NOMO-1 treated with DMSO at 0.1 percent for 48 hours (cell line): Measurements from ENCODE around the gene NLRC5.
"Not testable (repeated sequence)": the region's sequence is repeated elsewhere in the genome, so short reads cannot be mapped to it uniquely, and the experiment has no call there.

Experiments used
- DNase-seq: peaks from one replicate; lab custom pipeline; 2025; ENCODE audit not compliant: unreplicated experiment; lab: John Stamatoyannopoulos, UW

NLRC5 gene

DNA sequence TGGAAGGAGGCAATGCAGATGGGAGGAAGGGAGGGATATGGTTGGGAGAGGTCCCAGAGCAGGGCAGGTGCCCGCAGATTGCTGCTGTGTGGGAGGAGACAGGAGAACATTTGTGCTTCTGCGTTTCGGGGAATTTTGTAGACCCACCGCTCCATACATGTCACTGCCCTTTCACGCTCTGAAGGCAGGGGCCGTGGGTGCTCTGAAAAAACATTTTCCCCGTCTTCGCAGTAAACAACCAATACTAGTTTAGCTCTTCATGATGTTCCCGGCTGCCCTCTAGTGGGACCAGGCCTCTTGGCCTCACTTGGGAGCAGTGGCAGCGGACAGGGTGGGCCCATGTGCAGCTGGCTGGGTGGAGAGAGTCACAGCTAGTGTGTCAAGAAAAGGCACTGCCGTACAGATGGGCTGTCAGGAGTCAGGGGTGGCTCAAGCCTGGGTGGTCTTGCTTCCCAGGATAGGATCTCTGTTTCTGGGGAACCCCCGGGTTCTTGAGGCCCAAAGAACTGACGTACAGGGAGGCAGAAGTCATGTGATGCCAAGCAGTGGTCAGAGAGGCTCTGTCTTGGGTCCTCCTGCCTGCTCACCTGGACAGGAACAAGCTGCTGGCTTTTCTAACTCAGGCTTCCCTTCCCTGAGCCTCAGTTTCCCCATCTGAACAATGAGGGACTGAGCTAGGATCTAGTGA, 56.5 kb downstream of the NLRC5 start:
- no peak for DNase-seq

DNA sequence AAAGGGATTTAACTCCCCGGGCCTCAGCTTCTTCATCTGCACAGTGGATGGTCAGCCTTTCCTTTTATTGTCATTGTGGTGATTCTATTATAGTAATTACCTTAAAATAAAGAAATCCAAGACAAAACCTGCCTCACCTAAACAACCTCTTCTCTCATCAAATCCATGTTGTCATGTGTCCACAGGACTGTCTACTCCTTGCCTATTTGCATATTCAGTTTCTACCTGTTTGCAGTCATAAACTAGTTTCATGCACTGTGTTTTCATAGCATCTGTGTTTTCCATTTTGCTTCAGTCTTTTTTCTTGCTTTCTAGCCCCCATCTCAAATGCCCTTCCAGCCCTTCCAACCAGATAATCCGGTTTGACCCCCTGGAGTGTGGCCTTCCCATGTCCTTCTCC, 58.7 kb downstream of the NLRC5 start:
- DNase-seq: no peak

DNA sequence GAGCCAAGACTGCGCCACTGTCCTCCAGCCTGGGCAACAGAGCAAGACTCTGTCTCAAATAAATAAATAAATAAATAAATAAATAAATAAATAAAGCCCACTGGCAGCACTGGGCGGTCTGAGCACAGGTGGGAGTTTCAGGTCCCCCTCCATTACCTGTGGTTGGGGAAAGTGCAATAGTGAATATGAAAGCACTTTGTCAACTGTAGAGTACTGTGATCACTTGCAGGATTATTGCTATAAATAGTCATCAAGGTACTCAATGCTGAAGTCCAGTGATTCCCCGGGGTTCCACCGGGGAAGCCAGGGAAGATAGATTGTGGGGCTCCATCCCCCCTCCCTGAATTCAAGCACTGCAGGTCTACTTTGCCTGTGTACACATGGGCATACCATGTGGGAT, 60.3 kb downstream of the NLRC5 start:
- no peak for DNase-seq

DNA sequence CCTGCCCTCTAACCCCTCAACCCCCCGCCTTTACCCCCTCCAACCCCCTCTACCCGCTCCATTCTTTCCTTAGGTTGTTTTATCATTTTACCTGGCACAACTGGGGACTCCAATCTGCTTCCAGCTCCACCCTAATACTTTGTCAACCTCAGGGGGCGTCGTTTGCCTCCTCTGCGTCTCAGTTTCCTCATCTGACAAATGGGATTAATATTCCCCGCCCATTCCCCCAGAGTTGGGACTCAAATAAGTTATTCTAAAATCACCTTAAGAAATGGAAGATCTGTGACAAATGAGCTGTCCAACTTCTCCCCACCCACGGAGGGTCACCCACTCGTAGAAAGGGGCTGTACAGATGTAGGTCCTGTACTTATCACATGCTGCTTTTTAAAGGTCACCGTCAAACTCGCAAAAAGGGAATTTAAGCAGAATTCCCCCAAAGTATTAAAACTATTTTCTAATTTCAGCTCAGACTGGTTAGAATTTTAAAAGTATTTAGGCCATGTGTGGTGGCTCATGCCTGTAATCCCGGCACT, 62.4 kb downstream of the NLRC5 start:
- DNase-seq: no peak

DNA sequence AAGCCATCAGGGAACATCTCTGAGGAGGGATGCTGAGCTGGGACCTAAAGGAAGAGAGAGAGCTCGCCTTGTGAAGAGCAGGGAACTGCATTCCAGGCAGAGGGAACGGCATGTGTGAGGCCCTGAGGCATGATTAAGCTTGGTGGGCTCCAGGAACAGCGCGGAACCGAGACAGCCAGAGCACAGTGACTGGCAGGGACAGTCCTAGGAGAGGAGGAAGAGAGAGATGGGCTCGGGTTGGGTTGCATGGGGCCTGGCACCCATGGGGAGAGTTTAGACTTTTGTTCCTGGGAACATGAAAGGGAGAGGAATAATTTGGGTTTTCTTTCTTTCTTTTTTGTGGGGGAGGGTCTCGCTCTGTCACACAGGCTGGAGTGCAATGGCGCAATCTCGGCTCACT, 63.8 kb downstream of the NLRC5 start:
- no peak for DNase-seq

DNA sequence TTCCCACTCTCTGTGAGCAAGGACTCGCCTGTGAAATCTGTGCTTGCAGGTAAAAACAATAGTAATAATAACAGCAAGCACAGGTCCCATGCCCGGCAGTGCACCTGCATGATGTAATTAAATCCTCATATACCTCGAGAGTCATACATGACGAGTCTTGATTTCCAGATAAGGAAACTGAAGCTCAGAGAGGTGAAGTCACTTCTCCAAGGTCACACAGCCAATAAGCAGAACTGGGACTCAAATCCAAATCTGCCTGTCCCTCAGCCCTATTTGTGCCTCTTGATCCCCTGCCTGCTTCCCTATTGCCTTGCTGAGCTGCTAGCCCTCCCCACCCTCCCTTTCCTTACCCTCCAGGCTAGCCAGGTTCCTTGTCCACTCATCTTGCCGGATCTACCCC, 65.0 kb downstream of the NLRC5 start:
- DNase-seq: no peak

DNA sequence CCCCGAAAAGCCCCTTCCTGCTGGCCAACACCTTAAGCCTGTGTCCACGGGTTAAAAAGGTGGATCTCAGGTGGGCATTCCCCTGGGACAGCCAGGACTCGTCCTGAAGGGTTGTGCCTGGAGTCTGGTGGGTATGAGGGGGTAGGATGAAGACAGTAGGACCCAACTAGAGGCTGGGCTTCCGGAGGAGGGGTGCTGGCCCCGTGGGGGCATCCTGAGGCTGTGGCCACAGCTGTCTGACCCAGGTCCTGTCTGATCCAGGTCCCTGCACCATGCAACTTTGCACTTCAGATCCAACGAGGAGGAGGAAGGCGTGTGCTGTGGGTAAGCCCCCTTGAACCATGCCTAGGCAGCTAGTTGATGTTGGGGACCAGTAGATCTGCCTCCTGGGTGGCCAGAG, 65.4 kb downstream of the NLRC5 start:
- DNase-seq: no peak

DNA sequence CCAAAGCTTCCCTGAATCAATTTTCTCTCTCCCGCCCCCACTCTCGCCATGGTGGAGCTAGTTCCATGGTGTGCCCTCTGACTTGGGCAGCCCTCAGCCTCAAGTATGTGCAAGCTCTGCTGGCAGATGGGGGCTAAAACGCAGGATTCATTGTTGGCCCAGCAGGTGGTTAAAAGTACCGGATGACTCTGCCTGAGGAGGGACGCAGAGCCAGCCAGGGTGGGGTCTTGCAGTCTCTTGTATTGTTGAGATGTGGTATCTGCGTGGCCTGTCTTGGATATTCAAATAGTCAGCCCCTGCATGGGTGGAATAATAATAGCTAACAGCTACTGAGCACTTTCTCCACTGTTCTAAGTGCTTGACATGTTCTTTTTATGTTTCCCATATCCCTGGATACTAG, 66.3 kb downstream of the NLRC5 start:
- DNase-seq: no peak

DNA sequence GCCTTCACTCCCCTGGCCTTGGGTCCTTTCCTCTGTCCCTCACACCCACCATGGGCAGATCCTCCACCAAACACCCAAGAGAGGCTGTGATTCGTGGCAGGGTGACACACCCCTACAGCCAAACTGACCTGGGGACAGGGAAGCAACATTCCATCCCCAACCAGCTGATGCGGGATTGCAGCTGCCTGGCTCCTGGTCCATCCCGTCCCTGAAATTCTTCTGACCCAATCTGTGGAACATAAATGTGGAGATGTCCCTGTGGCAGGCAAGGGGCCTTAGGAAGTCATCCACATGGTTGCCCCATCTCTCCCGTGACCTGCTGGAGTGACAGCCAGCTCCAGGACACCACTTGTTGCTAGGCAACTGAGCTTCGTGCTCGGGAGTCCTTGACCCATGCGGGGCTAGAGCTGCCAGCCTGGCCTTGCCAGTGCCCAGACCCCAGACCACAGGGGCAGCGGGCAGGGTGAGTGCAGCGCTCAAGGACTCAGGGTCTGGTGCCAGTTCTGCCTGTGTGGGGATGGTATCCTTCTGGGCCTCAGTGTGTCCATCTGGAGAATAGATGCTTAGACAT, 69.0 kb downstream of the NLRC5 start:
- DNase-seq: no peak

DNA sequence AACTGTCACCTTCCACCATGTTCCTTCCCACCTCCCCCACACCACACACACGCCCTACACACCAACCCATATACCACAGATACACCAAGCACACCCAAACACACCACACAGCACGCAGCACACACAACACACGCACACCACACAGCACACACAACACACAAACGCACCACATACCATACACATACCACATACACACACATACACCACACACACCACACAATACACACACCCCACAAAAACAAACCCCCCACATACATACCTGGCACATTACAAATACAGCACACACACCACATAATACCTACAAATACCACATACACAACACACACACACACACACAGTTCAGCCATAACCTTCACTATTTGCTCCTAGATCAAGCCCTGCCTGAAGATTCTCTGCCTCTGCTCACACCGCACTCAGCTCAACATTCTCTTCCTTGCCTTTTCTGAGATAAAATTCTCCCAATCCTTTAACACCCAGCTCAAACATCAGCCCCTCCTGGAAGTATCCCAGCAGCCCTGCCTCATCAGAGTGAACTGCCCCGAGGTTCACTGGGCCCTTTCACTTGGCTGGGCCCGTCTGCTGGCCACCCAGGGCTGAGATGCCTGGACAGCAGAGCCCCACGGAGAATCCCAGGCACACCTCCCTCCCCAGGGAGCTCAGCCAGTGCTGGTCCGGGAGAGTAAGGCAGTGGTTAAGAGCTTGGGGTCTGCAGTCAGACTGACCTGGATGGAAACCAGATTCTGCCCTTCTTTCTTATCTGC, 71.1 kb downstream of the NLRC5 start:
- DNase-seq: no peak

DNA sequence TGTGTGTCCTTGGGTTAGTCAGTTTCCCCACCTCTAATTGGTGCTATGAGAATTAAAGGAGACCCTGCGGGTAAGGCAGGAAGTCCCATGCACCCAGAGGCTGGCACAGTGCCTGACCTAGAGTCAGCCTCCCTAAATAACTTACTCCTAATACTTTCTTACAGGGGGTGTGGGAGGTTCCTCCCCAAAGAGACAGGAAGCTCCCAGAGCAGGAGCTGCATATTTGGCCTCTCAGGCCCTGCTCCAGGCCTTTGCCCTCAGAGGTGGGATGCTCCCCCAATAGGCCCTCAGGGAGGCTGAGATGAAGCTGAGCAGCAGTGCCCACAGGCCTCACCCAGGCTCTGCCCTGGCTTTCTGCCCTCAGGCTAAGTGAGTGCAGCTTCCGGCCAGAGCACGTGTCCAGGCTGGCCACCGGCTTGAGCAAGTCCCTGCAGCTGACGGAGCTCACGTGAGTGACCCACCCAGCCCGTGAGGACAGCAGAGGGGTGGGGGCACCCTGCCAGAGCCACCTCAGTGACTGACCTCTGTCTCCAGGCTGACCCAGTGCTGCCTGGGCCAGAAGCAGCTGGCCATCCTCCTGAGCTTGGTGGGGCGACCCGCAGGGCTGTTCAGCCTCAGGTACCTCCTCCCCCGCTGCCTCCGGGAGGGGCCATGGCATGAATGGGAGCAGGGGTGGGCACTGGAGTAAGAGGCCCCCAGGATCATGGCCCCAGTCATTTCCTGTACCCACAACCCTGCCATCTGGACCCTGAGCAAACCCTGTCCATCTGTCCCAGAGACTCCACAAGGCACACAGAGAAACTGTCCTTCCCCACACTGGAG, 71.9 kb downstream of the NLRC5 start:
- no peak for DNase-seq

DNA sequence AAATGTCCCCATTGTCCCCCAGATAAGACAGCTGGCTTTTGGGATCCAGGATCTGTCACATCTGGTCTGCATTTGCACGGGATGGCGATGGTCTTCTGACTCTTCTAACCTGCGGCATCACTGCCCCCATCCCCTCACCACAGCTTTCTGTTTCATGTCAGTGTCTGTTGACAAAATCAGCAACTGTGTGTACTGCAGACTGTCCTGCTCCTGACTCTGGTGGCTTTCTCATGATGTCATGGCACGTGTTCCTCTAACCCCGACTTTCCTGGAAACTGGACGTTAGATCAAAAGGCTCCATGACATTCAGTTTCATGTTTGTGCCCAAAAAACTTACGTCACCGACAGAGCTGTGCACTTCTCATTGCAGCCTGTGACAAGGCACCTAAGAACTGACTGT, 73.0 kb downstream of the NLRC5 start:
- DNase-seq: no peak

DNA sequence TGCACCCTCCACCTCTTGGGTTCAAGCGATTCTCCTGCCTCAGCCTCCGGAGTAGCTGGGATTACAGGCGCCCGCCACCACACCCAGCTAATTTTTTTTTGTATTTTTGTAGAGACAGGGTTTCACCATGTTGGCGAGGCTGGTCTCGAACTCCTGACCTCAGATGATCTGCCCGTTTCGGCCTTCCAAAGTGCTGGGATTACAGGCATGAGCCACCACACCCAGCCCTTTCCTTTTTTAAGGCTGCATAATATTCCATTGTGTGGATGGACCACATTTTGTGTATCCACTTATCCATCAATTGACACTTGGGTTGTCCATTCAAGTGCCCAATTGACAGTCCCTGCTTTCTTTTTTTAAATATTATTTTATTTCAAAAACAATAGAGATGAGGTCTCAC, 73.8 kb downstream of the NLRC5 start:
- DNase-seq: not testable (repeated sequence)

DNA sequence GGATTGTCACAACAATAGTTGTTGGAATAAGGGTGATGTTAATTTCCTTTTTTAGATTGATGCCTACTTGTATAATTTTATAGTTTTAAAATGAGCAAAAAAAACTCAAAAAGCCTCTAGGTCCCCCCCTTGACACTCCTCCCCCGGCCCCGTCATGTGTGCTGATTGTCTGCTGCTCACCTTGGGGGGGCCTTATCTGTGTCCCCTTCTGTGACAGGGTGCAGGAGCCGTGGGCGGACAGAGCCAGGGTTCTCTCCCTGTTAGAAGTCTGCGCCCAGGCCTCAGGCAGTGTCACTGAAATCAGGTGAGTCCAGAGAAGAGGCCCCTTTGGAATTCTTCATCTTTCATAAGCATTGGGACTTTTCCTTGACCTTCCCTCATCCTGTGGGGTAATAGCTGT, 75.6 kb downstream of the NLRC5 start:
- no peak for DNase-seq

DNA sequence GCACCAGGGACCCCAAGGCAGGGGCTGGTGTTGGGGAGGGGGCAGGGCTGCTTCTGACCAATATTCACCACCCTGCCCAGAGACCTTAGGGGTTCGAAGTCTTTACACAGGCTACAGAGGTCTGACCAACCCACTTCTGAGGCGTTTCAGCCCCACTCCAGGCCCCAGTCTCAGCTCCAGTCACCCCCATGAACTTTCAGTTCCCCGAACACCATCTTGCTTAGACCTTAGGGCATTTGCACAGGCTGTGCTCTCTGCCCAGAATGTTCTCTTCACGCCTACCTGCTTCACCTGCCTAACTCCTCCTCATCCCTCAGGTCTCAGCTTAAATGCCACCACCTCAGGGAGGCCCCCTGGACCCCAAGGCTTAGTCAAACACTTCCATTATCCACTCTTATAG, 77.3 kb downstream of the NLRC5 start:
- DNase-seq: no peak

DNA sequence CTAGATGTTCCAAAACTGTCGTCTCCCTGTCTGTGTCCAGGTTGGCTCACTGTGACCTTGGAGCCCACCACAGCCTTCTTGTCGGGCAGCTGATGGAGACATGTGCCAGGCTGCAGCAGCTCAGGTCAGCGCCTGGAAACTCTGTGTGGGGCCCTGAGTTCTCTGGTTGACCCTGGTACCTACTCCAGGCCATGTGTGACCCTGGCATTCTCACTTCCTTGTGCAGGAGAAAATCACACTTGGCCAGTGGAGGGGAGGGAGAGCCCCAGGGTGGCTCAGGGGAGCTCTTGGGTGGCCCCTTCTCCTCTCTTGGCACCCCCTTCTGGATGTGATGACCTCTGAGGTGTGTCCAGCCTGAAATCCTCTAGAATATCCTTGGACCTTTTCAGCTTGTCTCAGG, 78.0 kb downstream of the NLRC5 start:
- DNase-seq: no peak

DNA sequence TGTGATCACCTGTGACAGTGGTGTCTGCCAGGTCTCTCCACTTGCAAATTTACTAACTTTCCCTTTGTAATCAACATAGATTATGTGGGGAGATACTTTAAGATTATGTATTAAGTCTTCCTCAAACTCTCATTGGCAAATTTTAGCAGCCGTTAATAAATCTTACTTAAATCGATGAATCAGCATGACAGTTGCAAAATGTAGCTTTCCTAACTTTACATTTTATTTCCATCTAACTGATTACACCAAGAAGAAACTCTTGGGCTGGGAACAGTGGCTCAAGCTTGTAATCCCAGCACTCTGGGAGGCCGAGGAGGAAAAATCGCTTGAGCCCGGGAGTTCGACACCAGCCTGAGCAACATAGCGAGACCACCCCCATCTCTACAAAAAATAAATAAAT, 79.7 kb downstream of the NLRC5 start:
- DNase-seq: peak; percentile 22

DNA sequence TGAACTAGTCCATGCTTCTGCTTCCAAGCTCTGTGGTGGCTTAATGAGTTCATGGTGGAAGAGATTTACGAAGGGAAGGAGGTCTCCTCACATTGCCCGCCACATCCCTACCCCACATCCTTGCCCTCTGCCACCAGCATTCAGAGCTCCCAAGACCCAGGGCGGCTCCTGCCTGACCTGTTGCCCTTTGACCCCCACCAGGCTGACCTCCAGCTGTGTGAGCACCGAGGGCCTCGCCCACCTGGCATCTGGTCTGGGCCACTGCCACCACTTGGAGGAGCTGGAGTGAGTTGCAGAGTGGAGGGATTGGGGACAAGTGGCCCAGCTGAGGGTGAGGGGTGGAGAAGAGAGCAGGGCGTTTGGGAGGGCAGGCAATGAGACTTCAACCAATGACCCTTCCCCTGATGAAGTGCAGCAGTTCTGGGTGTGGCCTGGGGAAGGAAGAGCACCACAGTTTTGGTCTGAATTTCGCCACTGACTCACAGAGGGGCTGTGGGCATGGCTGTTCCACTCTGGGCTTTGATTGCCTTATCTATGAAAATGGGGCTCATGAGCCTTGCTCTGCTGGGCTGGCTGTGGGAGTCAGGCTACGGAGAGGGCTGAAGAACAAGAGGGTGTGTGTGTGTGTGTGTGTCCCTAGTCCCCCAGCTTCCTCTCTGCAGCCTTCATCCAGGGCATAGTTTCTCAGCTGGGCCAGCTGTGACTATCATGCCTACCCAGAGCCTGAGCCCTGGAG, 80.4 kb downstream of the NLRC5 start:
- DNase-seq: peak; percentile 68

DNA sequence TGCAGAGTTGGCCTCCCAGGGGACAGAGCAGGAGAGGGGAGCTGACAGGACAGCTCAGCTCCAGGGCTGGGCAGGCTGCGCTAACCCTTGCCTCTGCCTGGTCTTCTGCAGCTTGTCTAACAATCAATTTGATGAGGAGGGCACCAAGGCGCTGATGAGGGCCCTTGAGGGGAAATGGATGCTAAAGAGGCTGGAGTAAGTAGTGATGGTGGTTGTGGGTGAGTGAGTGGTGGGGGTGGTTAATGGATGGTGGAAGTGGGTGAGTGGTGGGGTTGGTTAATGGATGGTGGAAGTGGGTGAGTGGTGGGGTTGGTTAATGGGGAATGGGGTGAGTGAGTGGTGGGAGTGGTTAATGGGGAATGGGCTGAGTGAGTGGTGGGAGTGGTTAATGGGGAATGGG, 81.1 kb downstream of the NLRC5 start:
- no peak for DNase-seq

DNA sequence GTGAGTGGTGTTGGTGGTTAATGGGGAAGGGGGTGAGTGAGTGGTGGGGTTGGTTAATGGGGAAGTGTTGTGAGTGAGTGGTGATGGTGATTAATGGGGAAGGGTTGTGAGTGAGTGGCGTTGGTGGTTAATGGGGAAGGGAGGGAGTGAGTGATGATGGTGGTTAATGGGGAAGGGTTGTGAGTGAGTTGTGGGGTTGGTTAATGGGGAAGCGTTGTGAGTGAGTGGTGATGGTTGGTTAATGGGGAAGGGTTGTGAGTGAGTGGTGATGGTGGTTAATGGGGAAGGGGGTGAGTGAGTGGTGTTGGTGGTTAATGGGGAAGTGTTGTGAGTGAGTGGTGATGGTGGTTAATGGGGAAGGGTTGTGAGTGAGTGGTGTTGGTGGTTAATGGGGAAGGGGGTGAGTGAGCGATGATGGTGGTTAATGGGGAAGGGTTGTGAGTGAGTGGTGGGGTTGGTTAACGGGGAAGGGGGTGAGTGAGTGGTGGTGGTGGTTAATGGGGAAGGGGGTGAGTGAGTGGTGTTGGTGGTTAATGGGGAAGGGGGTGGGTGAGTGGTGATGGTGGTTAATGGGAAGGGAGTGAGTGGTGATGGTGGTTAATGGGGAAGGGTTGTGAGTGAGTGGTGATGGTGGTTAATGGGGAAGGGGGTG, 81.8 kb downstream of the NLRC5 start:
- not testable (repeated sequence) for DNase-seq
